ENCODE results near the gene NGEF.

NGEF gene

GRCh38 chr2:232831496-232831895, 181.6 kb downstream of the NGEF start:
- no peak for TF ChIP-seq CEBPB (IDR thresholded peaks at IDR 0.05)

DNA sequence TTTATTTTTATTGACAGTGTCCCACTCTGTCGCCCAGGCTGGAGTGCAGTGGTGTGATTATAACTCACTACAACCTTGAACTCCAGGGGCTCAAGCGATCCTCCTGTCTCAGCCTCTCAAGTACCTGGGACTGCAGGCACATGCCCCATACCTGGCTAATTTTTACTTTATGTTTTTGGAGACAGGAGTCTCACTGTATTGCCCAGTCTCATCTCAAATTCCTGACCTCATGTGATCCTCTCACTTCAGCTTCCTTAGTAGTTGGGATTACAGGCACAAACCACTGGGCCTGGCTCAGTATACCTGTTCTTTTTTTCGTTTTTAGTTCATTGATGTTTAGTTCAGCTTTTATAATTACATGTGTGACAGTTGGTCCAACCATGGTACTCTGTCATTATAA, 183.1 kb downstream of the NGEF start:
- no peak for TF ChIP-seq NFIC (IDR thresholded peaks at IDR 0.05)
- no peak for TF ChIP-seq MAX (IDR thresholded peaks at IDR 0.05)
- TF ChIP-seq, protein P1, sequence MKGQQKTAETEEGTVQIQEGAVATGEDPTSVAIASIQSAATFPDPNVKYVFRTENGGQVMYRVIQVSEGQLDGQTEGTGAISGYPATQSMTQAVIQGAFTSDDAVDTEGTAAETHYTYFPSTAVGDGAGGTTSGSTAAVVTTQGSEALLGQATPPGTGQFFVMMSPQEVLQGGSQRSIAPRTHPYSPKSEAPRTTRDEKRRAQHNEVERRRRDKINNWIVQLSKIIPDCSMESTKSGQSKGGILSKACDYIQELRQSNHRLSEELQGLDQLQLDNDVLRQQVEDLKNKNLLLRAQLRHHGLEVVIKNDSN (IDR thresholded peaks at IDR 0.05), result no peak
- no peak for TF ChIP-seq CREB1 (IDR thresholded peaks at IDR 0.05; ENCODE audit: low read depth)
- TF ChIP-seq TCF12 (IDR thresholded peaks at IDR 0.05; ENCODE audit: low read depth), result no peak
- TF ChIP-seq YY1 (IDR thresholded peaks at IDR 0.05; ENCODE audit: low read depth), result no peak
- no peak for TF ChIP-seq ZBTB7A (IDR thresholded peaks at IDR 0.05; ENCODE audit: low read depth)
- TF ChIP-seq CEBPB (IDR thresholded peaks at IDR 0.05), result no peak
- no peak for TF ChIP-seq FOXM1 (IDR thresholded peaks at IDR 0.05; ENCODE audit: borderline replicate concordance, low read depth)
- TF ChIP-seq EGR1 (IDR thresholded peaks at IDR 0.05), result no peak
- TF ChIP-seq RAD21 (IDR thresholded peaks at IDR 0.05; ENCODE audit: low read depth), result no peak
- TF ChIP-seq EP300 (IDR thresholded peaks at IDR 0.05; ENCODE audit: borderline replicate concordance), result no peak
- TF ChIP-seq, protein P2, sequence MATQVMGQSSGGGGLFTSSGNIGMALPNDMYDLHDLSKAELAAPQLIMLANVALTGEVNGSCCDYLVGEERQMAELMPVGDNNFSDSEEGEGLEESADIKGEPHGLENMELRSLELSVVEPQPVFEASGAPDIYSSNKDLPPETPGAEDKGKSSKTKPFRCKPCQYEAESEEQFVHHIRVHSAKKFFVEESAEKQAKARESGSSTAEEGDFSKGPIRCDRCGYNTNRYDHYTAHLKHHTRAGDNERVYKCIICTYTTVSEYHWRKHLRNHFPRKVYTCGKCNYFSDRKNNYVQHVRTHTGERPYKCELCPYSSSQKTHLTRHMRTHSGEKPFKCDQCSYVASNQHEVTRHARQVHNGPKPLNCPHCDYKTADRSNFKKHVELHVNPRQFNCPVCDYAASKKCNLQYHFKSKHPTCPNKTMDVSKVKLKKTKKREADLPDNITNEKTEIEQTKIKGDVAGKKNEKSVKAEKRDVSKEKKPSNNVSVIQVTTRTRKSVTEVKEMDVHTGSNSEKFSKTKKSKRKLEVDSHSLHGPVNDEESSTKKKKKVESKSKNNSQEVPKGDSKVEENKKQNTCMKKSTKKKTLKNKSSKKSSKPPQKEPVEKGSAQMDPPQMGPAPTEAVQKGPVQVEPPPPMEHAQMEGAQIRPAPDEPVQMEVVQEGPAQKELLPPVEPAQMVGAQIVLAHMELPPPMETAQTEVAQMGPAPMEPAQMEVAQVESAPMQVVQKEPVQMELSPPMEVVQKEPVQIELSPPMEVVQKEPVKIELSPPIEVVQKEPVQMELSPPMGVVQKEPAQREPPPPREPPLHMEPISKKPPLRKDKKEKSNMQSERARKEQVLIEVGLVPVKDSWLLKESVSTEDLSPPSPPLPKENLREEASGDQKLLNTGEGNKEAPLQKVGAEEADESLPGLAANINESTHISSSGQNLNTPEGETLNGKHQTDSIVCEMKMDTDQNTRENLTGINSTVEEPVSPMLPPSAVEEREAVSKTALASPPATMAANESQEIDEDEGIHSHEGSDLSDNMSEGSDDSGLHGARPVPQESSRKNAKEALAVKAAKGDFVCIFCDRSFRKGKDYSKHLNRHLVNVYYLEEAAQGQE (IDR thresholded peaks at IDR 0.05; ENCODE audit: low read depth), result no peak
- TF ChIP-seq TAF1 (IDR thresholded peaks at IDR 0.05; ENCODE audit: low read depth), result no peak
- TF ChIP-seq TEAD4 (IDR thresholded peaks at IDR 0.05), result no peak
